Skin epidermis (tissue), 12 donors: ENCODE data around the gene CENPS.
"Not testable (repeated sequence)": the region's sequence is repeated elsewhere in the genome, so short reads cannot be mapped to it uniquely, and the experiment has no call there.

ENCODE experiments used
- H3K27ac ChIP-seq, 21 experiments: fragments of 200-600 bp; sonication (generic) in 11 of 21; one replicate each; pipeline ENCODE4 v1.5.0; 2020; ENCODE audit warnings: mild to moderate bottlenecking in 3 of 21, inconsistent platforms in 2 of 21, moderate library complexity in 2 of 21
- H3K4me3 ChIP-seq, 7 experiments: fragments of 200-600 bp; sonication (generic) in 2 of 7; one replicate each; pipeline ENCODE4 v1.5.0; 2020; ENCODE audit warnings: inconsistent platforms in 2 of 7, mild to moderate bottlenecking in 2 of 7, moderate library complexity in 1 of 7

CENPS gene

DNA sequence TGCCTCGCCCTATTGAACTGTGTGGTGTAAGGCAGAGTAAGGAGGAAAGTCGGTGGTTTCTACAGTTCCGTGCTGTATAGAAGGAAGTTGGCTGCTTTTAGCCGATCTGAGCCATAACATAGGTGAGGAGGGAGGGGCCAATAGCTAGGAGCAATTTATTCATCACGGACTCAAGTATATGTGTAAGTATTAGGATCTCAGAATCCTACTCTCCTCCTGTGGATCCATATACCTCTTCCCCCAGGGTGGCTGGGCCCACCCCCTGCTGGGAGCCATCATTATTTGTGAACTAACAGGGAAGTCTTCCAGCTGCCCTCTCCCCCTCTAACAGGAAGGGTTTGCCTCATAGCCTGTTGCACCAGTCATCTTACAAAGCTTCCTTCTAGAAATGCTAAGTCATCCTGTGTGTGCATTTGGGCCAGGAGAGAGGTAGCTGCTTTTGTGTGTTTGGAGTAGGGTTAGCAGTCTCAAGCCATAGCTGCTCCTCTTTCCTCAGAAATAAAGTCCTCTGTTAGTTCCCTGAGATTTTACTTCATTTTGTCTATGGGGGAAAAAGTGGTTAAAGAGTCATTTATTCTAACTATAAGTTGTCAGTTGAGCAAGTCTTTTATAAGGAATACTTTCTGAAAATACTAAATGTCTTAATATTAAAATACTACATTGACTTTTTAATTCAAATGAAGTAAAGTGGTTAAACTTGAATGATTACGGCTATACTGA lies 14.9 kb upstream of the CENPS start:
- Histone ChIP-seq H3K4me3 (no peak overlapping the region), H3K27ac (peak overlapping the region in 13 of 21 experiments; percentile 3 to 69 (median 42))

DNA sequence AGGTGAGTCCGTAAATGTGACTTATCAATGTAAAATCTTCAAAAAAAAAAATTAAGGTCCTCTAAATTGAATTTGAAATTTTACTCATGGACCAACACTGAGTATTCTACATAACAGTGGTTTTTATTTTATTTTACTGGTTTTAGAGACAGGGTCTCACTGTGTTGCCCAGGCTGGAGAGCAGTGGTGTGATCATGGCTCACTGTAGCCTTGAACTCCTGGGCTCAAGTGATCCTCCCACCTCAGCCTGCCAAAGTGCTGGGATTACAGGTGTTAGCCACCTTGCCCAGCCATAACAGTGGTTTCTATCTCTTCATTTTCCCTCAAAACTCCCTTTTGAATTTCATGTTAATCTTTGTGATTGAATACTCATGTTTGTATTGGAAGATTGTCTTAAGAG lies 14.3 kb upstream of the CENPS start:
- H3K27ac ChIP-seq: peak overlapping the region in 8 of 21 experiments; percentile 11 to 69 (median 44)
- not testable (repeated sequence) for H3K4me3 ChIP-seq

DNA sequence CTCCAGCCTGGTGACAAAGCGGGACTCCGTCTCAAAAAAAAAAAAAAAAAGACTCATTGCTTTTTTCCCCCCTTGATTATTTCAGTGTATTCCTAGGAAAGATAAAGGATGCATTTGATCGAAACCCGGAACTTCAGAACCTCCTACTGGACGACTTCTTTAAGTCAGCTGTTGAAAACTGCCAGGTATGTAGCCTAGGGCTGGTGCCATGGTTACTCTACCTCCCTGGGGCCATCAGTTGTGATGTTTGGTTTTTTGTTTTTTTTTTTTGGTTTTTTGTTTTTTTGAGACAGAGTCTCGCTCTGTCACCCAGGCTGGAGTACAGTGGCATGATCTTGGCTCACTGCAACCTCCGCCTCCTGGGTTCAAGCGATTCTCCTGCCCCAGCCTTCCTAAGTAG lies 11.5 kb upstream of the CENPS start:
- not testable (repeated sequence) for H3K27ac ChIP-seq

DNA sequence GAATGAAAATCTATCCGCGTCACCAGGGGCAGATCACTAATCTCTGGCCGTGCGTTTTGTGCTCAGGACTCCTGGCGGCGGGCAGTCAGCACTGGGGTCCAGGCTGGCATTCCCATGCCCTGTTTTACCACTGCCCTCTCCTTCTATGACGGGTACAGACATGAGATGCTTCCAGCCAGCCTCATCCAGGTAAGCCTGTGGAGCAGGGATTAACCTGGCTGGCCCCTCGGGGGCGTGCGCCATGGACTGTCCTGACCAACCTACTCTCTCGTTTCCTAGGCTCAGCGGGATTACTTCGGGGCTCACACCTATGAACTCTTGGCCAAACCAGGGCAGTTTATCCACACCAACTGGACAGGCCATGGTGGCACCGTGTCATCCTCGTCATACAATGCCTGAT lies 10.9 kb upstream of the CENPS start:
- no peak overlapping the region for H3K27ac ChIP-seq
- no peak overlapping the region for H3K4me3 ChIP-seq

More for the DNA sequence above, 11.5 kb upstream of the CENPS start:
- H3K4me3 ChIP-seq: not testable (repeated sequence)

DNA sequence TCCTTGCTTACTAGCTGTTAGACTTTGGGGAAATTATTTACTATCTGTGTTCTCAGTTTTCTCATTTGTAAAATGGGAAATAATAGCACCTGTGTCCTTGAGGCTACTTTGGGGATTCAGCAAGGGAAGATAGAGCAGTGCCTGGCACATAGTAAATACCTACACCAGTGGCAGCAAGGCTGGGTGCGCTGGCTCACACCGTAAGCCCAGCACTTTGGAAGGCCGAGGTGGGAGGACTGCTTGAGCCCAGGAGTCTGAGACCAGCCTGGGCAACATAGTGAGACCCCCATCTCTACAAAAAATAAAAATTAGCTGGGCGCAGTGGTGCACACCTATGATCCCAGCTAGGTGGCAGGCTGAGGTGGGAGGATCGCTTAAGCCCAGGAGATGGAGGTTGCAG lies 8.6 kb upstream of the CENPS start:
- Histone ChIP-seq H3K27ac (no peak overlapping the region), H3K4me3 (no peak overlapping the region)

DNA sequence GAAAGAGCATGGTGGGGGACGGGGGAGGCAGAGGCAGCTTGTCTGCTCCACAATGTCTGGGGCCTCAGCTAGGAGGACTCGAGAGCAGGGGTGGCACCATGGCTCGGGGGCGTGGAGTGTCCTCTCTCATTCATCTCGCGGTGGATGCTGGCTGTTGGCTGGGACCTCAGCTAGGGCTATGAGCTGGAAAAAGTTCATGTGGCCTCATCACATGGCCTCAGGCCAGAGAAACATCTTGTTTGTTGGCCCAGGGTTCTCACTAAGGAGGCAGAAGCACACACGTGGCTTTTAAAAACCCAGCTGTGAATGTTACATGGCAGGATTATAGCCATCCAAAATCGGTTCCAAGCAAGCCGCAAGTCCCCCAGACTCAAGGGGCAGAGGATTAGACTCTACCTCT lies 6.2 kb upstream of the CENPS start:
- Histone ChIP-seq H3K4me3 (no peak overlapping the region), H3K27ac (no peak overlapping the region)

DNA sequence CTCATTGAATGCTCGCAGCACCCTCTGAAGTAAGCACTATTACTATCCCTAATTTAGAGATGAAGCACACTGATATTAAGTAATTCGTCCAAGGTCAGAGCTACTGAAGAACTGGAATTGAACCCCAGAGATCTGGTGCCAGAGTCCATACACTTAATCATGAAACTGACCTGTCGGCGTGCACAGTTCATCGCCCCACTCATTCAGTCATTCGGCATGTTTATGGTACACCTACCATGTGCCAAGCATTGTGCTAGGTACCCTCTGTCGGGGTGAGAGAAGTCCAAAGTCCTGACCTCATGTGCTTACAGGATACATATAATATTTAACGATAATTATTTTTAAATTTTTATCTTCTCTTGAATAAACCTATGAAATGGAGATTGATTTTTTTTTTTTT lies 5.6 kb upstream of the CENPS start:
- Histone ChIP-seq H3K4me3 (no peak overlapping the region), H3K27ac (no peak overlapping the region)

DNA sequence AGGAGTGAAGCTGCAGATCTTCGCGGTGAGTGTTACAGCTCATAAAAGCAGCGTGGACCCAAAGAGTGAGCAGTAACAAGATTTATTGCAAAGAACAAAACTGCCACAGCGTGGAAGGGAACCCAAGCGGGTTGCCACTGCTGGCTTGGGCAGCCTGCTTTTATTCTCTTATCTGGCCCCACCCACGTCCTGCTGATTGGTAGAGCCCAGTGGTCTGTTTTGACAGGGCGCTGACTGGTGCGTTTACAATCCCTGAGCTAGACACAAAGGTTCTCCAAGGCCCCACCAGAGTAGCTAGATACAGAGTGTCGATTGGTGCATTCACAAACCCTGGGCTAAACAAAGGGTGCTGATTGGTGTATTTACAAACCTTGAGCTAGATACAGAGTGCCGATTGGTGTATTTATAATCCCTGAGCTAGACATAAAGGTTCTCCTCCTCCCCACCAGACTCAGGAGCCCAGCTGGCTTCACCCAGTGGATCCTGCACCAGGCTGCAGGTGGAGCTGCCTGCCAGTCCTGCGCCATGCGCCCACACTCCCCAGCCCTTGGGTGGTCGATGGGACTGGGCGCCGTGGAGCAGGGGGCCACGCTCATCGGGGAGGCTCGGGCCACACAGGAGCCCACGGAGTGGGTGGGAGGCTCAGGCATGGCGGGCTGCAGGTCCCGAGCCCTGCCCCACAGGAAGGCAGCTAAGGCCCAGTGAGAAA lies 4.3 kb upstream of the CENPS start:
- H3K27ac ChIP-seq, H3K4me3 ChIP-seq: not testable (repeated sequence)

DNA sequence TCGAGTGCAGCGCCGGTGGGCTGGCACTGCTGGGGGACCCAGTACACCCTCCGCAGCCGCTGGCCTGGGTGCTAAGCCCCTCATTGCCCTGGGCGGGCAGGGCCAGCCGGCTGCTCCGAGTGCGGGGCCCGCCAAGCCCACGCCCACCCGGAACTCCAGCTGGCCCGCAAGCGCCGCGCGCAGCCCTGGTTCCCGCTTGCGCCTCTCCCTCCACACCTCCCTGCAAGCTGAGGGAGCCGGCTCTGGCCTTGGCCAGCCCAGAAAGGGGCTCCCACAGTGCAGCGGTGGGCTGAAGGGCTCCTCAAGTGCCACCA lies 3.7 kb upstream of the CENPS start:
- H3K27ac ChIP-seq, H3K4me3 ChIP-seq: not testable (repeated sequence)

DNA sequence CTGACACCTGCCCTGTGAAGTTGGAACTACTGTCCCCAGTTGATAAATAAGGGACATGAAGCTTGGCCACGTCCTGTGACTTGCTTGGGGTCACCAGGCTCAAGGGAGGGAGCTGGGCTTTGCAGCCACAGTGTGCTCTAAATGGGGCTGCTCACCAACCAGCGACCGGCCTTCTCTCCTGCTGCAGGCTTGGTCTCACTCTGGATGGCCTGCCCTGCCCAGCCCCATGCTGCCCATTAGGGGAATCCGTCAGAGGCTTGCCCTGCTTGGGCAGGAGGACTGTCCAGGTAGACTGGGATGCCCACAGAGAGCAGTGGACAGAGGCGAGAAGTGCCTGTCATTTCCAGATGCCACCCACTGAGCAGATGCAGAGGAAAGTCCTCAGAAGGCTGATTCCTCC lies 1.2 kb upstream of the CENPS start:
- H3K27ac ChIP-seq: no peak overlapping the region
- no peak overlapping the region for H3K4me3 ChIP-seq

DNA sequence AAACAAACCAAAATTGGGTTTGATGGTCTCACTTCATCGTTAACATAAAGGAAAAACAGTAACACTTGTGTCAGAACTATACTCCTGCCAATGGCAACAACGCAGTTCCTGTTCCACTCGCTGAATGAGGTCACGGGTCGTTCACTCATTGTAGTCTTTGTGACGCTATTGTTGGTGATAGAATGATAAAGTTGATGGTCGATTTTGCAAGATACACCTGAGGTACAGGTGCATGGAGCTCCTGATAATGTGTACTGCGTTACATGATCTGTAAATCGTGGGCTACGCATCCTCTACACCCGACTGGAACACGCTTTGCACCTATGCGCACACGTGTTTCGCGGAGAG lies 391 bp upstream of the CENPS start:
- Histone ChIP-seq H3K27ac (peak overlapping the region in 16 of 21 experiments; percentile 25 to 81 (median 66)), H3K4me3 (peak overlapping the region; percentile 48 to 86 (median 72))

DNA sequence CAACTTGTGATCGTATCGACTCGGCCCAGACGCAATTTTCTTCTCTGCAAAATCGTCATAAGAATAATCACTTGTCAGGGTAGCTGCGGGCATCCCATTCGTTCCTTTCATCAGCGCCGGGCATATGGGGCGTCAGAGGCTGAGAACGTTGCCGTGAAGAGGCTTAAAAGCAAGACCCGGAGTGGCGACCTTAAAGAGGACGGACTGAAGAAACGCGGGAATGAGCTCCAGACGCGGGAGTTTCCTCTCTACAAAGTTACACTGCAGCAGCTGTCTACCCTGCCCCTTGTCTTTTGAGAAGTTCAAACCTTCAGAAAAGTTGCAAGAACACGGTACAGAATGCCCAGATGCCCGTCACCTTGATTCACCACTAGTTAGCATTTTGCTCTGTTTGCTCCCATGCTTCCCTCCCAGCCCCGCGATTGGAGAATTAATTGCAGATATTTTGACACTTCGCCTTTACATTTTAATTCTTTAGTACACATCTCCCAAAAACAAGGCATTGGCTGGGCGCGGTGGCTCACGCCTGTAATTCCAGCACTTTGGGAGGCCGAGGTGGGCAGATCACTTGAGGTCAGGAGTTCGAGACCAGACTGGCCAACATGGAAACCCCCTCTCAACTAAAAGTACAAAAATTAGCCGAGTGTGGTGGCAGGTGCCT lies 967 bp downstream of the CENPS start:
- H3K27ac ChIP-seq: peak overlapping the region in 18 of 21 experiments; percentile 25 to 81 (median 72)

DNA sequence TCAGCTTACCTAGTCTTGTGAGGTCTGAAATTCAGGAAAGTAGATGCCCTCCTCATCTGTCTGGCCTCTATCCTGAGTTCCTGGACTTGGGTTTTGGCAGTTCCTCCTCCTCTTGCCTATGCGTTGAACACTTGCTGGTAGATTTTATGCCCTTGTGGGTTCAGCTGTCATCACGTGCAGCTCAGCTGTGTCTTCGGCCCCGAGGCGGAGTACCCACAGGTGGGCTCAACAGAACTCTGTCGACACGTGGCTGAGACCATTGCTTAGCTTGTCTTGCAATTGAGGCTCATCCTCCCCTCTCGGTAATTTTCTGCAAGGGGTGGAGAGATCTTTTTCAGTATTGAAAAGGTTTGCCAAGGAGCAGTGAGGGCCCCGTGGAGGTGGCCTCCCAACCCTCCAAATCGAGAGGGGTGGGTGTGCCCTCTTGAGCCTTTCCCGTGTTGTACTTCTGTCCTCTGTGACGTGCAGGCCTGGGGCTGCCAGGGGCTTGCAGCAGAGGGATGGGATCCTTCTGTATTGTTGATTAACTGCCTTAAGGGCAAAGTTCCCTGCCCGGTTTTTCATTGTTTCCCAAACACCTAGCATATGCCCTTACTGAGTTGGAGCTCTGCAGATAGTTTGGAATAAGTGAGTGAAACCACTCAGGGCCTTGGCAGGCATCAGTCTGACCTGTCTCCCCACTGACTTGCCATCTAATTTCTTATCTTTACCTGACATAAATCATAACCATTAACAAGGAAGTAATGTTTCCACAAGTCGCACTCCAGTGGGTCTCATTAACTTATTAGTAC lies 2.9 kb downstream of the CENPS start:
- H3K27ac ChIP-seq: no peak overlapping the region
- no peak overlapping the region for H3K4me3 ChIP-seq

More for the DNA sequence above, 967 bp downstream of the CENPS start:
- peak overlapping the region; percentile 48 to 86 (median 72) for H3K4me3 ChIP-seq

DNA sequence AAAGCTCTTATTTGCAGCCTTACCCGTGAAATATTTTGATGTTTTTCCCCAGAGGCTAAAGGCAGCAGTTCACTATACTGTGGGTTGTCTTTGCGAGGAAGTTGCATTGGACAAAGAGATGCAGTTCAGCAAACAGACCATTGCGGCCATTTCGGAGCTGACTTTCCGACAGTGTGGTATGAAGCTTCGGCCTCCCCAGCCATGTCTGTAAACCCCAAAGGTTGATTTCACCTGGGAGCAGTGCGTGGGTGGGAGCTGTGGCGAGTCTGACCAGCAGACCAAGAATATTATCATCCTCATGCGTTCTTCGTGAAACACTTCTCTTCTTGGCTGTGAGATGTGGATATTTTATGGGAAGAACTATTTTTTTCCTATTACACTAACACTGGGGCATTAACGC lies 3.6 kb downstream of the CENPS start:
- Histone ChIP-seq H3K4me3 (no peak overlapping the region), H3K27ac (no peak overlapping the region)

DNA sequence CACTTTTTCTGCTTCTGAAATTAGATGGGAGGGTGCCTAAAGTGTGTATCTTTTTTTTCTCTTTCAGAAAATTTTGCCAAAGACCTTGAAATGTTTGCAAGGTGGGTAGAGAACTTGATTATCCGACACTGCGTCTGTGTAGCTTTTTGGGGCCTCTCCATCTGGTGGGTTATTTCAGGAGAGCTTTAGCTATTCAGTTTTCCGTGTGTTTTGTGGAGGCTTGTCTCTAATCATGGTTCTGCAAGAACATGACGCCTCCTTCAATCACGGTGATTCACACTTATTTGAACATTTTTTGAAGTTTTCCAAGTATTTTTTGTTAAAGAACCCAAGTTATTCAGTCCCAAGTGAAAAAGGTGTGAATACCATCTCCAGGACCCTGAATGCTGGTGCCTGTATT lies 4.4 kb downstream of the CENPS start:
- Histone ChIP-seq H3K4me3 (no peak overlapping the region), H3K27ac (no peak overlapping the region)

DNA sequence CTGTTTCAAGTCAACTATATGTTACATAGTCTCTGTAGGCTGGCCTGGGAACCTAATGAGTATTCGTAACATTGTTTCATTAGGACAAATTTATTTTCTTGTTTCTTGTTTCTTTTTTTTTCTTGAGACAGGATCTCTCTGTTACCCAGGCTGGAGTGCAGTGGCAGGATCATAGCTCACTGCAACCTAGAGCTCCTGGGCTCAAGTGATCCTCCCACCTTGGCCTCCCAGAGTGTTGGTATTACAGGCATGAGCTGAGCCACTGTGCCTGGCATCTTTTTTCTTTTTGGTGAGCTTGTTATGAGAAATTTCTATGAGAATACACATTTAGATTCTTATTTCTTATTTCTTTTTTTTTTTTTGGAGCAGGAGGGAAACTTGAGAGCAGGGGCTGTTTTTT lies 6.8 kb downstream of the CENPS start:
- H3K27ac ChIP-seq: no peak overlapping the region
- no peak overlapping the region for H3K4me3 ChIP-seq

DNA sequence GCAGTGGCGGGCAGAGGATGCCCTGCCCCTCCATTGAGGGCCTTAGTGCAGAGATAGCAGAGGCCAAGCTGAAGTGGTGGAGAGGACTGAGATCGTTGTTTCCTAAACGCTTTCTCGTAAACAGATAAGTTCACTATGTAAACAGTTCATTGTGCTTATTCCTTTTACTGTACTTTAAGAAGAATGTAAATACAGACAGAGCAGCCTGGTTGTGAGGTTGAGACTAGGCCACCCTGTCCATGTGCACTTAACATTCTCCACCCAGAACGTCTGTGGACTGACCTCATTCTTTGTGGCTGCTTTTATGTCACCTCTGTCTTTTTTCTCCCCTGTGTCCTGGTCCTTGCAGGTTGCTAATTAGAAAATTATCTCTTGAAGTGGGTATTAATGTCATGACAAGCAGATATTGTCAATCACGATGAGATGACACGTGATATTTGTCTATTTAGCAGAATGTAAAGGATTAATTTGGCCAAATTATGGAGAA lies 8.5 kb downstream of the CENPS start:
- Histone ChIP-seq H3K27ac (no peak overlapping the region), H3K4me3 (no peak overlapping the region)

DNA sequence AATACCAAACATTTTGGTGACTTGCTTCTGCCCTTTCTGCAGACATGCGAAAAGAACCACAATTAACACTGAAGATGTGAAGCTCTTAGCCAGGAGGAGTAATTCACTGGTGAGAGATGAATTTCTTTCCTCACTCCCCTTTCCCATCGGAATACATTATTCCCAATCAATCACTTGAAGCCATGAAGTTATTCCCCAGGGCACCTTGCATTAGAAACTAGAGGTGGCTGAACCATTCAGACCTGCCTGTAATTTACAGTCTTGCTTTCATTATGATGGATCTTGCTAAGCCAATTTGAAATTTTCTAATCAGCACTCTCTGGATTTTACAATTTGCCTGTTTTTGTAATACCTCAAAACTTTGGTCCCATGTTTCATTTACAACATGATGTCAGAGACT lies 10.1 kb downstream of the CENPS start:
- no peak overlapping the region for H3K4me3 ChIP-seq

DNA sequence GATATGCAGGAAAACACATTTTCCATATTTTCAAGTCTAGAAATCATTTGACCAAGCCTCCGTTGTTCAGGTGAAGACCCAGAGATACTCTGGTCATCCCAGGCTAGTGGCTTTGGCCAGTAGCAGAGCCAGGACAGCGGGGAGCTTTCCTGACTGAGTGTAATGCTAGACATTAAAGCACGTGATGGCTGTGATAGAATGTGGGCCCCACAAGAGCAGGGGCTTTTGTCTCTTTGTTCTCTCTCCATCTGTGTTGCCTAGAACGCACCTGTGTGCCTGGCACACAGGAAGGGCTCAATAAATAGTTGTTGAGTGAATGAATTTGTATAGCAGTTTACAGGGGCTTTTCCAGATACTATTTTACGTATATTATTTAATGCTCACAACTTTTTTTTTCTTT lies 10.6 kb downstream of the CENPS start:
- no peak overlapping the region for H3K4me3 ChIP-seq
- H3K27ac ChIP-seq: no peak overlapping the region

More for the DNA sequence above, 10.1 kb downstream of the CENPS start:
- no peak overlapping the region for H3K27ac ChIP-seq

DNA sequence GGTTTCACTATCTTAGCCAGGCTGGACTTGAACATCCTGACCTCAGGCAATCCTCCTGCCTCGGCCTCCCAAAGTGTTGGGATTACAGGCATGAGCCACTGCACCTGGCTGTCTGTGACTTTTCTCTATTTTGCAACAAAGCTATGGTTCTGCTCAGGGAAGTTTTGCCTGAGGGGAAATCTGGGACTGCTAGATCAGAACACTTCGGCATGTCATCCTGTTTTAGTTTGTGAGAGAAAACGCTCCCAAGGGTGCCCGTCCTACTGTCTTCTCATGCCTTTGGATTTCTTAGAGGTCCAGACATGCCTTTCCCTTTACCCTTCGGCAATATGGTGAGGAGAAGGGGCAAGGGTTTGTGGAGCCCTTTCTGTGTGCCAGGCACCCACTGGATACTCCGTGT lies 14.0 kb downstream of the CENPS start:
- Histone ChIP-seq H3K4me3 (no peak overlapping the region), H3K27ac (no peak overlapping the region)
